ENCODE data around the gene G2E3. TPM values are rescaled to one million over a fixed set of nuclear protein-coding genes. Genes with fewer than 3 reads are reported as not detected.

The G2E3 gene
- total RNA-seq, 4 donors from 2014 or later, result 3.3 to 5.4 (median 4.4) TPM

- Histone ChIP-seq H3K27me3 (no peaks in the 10 kb centered on the region), H3K9me3 (no peaks in the 10 kb centered on the region), H3K4me3 (no peak overlapping the region), H3K27ac (no peak overlapping the region), H3K36me3 (no peaks in the 10 kb centered on the region), H3K4me1 (peaks cover 12 to 14% of the 10 kb centered on the region in 2 donors)
- no peak for TF ChIP-seq CTCF (IDR thresholded peaks at IDR 0.05 in 4 of 5, conservative IDR thresholded peaks at IDR 0.05 in 1 of 5)
- no peak for TF ChIP-seq POLR2A (IDR thresholded peaks at IDR 0.05)
- in situ Hi-C loops (cut with MboI; ENCODE audit: low sequenced_read_pairs in 4 of 4), result no loop called here
- ATAC-seq (no peak), DNase-seq (no peak)
- intact Hi-C loops (cut with DNase I; ENCODE audit: low total_unique reads), result no loop called here
Observed at GRCh38 chr14:30564235-30564867, 5.4 kb downstream of the G2E3 start.

DNA sequence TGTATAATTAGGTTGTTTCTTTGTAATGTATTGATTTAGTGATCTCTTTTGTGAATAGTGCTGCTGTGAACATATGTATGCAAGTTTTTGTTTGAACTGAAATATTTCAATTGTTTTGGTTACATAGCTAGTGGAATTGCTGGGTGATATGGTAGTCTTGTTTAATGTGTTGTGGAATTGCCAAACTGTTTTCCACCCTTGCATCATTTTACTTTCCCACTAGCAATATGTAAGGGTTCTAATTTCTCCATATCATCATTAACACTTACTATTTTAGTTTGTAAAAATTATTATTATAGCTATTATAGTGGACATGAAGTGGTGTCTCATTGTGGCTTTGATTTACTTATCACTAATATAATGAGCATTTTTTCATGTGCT, 5.9 kb downstream of the G2E3 start:
- in situ Hi-C loops (cut with MboI; ENCODE audit: low sequenced_read_pairs in 4 of 4) (no loop called here), intact Hi-C loops (cut with DNase I; ENCODE audit: low total_unique reads) (no loop called here)
- DNase-seq (no peak), ATAC-seq (no peak)
- no peaks in the 10 kb centered on the region for H3K36me3 ChIP-seq
- H3K9me3 ChIP-seq, result no peaks in the 10 kb centered on the region
- no peaks in the 10 kb centered on the region for H3K27me3 ChIP-seq
- no peak overlapping the region for H3K4me3 ChIP-seq
- H3K27ac ChIP-seq, result no peak overlapping the region
- TF ChIP-seq CTCF (IDR thresholded peaks at IDR 0.05 in 4 of 5, conservative IDR thresholded peaks at IDR 0.05 in 1 of 5), result no peak
- TF ChIP-seq POLR2A (IDR thresholded peaks at IDR 0.05), result no peak
- peaks cover 10 to 15% of the 10 kb centered on the region in 2 donors for H3K4me1 ChIP-seq

DNA sequence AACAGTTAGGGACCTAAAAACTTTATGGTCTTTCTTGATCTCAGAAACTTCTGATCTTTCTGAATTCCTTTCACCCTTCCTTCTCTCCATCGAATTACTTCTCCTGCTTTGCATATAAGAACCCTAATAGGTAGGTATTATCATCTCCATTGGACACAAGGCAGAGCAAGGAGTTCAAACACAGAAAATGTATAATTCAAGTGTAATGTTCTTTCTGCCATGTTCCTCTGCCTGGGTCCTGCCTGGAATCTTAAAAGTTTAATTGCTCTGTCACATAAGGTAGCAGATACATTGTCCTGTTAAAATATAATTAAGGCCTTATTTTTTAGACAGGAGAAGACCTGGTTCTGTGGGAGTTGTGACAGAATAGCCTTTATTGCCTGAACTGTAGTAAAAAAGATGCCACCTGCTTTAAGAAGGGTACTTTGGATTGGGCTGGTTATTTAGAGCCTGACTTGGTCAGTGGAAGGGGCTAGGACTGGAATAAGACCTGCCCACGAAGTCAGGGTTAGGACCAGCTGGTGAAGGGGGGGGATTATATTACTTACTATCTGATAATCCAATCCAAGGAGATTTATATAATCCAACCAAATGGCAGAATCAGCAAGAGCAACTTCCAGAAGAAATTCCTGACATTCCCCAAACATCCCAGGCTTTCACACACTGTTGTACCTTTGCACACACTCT, 10.4 kb downstream of the G2E3 start:
- no peaks in the 10 kb centered on the region for H3K27me3 ChIP-seq
- no peaks in the 10 kb centered on the region for H3K36me3 ChIP-seq
- TF ChIP-seq POLR2A (IDR thresholded peaks at IDR 0.05) (no peak), CTCF (IDR thresholded peaks at IDR 0.05 in 4 of 5, conservative IDR thresholded peaks at IDR 0.05 in 1 of 5) (no peak)
- DNase-seq (no peak), ATAC-seq (no peak)
- H3K27ac ChIP-seq, result no peak overlapping the region
- intact Hi-C loops (cut with DNase I; ENCODE audit: low total_unique reads), result no loop called here
- no peaks in the 10 kb centered on the region for H3K9me3 ChIP-seq
- H3K4me1 ChIP-seq, result peaks cover 0 to 13% of the 10 kb centered on the region in 2 donors
- no peak overlapping the region for H3K4me3 ChIP-seq
- in situ Hi-C loops (cut with MboI; ENCODE audit: low sequenced_read_pairs in 4 of 4), result no loop called here

- H3K4me3 ChIP-seq, result no peak overlapping the region
- H3K27ac ChIP-seq, result no peak overlapping the region
- no peak for ATAC-seq
- intact Hi-C loops (cut with DNase I; ENCODE audit: low total_unique reads) (no loop called here), in situ Hi-C loops (cut with MboI; ENCODE audit: low sequenced_read_pairs in 4 of 4) (no loop called here)
- H3K36me3 ChIP-seq, result no peaks in the 10 kb centered on the region
- H3K27me3 ChIP-seq, result no peaks in the 10 kb centered on the region
- TF ChIP-seq POLR2A (IDR thresholded peaks at IDR 0.05), result no peak
- TF ChIP-seq CTCF (IDR thresholded peaks at IDR 0.05 in 4 of 5, conservative IDR thresholded peaks at IDR 0.05 in 1 of 5), result no peak
- DNase-seq, result no peak
- H3K9me3 ChIP-seq, result no peaks in the 10 kb centered on the region
- peaks cover 0 to 13% of the 10 kb centered on the region in 2 donors for H3K4me1 ChIP-seq
Observed at GRCh38 chr14:30569903-30570226, 10.9 kb downstream of the G2E3 start.

All from gastrocnemius medialis (tissue), 4 donors.